IPS-11a (cell line): ENCODE results near the gene GAS7.
"Not testable (repeated sequence)": the region's sequence is repeated elsewhere in the genome, so short reads cannot be mapped to it uniquely, and the experiment has no call there.

Experiments used
- H3K4me3 ChIP-seq: one replicate; pipeline ENCODE4 v1.5.1; 2013; ENCODE audit warnings: low read depth, low read length, control low read depth

The GAS7 gene

GRCh38 chr17:10115536-10115932, 82.9 kb downstream of the GAS7 start:
- no peak overlapping the region for H3K4me3 ChIP-seq

- no peak overlapping the region for H3K4me3 ChIP-seq
Measured at GRCh38 chr17:10114931-10115535, 83.4 kb downstream of the GAS7 start.

DNA sequence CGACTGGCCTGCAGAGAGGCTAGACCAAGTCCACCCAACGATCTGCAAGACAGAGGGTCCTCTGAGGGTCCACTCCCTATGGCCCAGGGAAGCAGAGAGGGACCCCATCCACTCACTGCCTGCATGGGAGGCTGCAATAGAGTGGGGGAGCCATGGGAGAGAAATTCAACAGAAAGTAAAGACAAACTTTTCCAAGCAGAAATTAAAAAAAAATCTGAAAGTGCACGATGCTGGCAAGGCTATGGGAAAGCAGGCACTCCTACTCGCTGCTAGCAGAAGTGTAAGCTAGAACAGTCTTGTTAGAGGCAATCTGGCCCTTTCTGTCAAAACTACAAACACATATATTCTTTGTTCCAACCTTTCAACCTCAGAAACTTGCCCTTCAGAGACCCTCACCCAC, 85.4 kb downstream of the GAS7 start:
- H3K4me3 ChIP-seq, result no peak overlapping the region

DNA sequence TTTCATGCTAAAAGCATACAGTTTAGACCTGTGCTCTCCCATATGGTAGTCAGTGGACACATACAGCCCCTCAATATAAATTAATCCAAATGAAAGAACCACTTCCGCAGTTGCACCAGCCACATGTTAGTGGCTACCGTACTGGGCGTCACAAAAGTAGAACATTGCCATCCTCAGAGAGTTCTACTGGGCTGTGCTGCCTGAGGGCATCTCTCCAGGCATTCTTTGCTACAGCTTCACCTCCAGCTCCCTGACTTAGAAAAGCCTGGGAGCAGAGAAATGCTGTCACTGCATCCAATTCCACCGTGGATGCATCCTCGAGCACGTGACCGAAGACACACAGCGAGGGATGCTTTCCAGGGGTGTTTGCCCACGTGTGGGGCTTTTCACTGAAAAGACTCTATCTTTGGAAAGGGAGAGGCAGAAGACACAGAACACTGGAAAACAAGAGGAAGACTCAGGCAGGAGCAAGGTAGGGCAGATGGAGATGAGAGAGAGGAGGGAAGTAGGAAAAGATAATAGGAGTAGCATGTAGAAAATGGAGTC, 86.4 kb downstream of the GAS7 start:
- no peak overlapping the region for H3K4me3 ChIP-seq

GRCh38 chr17:10109146-10109545, 89.3 kb downstream of the GAS7 start:
- H3K4me3 ChIP-seq, result no peak overlapping the region

- H3K4me3 ChIP-seq, result no peak overlapping the region
Measured at GRCh38 chr17:10107316-10108165, 90.9 kb downstream of the GAS7 start.

DNA sequence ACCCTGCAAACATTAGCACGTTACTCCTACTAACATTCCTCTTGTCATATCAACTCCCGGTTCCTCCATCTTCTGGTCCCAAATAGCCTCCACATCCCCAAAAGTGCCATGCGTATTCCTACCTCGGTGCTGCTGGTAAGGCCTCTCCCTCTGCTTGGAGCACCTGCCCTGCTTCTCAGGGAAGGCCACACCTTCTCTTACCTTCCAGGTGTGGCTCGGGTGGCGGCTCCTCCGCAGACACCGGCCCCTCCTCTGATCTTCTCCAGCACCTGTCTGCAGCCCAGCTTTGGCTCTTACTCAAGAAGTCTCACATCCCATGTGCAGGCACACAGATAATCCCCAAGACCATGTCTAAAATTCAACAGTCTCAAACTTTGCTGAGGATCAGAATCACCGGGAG, 92.3 kb downstream of the GAS7 start:
- no peak overlapping the region for H3K4me3 ChIP-seq

DNA sequence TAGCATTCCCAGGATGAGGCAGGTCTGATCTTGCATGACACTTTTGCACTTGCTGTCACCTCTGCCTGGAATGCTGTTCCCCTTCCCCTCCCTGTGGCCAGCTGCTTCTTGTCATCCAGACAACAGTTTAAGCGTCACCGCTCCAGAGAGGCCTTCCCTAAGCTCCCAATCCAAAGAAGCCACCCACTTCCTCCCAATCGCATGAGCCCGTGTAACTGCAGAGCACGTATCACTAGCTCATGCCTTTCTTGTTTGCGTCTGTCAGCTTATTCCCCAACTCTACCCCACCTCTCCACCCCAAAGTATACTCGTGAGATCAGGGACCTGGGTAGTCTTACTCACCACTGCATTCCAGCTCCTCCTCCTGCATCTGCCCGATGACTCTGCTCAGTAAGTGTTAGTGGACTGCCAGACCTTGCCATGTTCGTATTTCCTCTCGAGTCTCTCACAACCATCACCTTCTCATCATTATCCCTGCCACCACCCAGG, 92.8 kb downstream of the GAS7 start:
- no peak overlapping the region for H3K4me3 ChIP-seq

DNA sequence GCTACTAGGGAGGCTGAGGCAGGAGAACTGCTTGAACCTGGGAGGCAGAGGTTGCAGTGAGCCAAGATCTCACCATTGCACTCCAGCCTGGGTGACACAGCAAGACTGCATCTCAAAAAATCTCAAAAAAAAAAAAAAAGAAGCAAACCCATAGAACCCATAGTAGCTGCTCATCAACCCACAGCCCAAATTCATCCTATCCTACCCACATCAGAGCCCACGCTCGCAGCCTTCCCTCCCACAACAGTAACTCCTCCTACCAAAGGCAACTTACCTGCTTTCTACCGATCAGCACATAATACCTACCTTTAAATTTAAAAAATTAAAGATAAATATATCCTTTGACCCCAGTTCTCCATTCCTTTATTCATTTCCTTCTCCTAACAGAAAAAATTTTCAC, 94.7 kb downstream of the GAS7 start:
- no peak overlapping the region for H3K4me3 ChIP-seq

GRCh38 chr17:10102817-10103216, 95.6 kb downstream of the GAS7 start:
- H3K4me3 ChIP-seq, result no peak overlapping the region

- no peak overlapping the region for H3K4me3 ChIP-seq
Measured at GRCh38 chr17:10099051-10099571, 99.3 kb downstream of the GAS7 start.

- H3K4me3 ChIP-seq, result no peak overlapping the region
Measured at GRCh38 chr17:10096596-10096995, 101.8 kb downstream of the GAS7 start.

DNA sequence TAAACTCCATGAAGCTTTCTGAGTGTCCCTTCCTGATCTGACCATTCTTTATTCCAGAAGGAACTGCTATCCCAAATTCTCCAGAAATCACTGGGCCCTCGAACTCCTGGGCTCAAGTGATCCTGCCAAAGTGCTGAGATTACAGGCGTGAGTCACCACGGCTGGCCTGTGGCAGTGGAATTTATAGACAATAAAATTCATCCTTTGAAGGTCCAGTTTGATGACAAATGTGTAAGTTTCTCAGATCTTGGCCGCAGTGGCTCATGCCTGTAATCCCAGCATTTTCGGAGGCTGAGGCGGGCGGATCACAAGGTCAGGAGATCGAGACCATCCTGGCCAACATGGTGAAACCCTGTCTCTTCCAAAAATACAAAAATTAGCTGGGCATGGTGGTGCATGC, 103.1 kb downstream of the GAS7 start:
- not testable (repeated sequence) for H3K4me3 ChIP-seq

DNA sequence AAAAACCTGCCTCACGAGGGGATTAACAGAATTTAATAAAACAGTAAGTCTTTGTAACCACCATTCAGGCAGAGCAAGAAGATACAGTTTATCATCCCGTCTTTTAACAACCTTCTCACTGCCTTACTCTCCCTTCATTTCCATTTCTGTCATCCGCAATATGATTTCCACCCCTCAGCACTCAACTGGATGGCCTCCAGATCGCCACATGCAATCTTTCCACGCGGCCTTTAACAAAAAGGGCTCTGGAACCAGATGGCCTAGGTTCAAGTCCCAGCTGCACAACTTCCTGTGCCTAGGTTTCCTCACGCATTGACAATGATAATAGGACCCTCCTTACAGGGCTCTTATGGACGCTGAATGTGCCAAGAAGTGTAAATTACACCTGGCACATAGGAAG, 103.6 kb downstream of the GAS7 start:
- no peak overlapping the region for H3K4me3 ChIP-seq

DNA sequence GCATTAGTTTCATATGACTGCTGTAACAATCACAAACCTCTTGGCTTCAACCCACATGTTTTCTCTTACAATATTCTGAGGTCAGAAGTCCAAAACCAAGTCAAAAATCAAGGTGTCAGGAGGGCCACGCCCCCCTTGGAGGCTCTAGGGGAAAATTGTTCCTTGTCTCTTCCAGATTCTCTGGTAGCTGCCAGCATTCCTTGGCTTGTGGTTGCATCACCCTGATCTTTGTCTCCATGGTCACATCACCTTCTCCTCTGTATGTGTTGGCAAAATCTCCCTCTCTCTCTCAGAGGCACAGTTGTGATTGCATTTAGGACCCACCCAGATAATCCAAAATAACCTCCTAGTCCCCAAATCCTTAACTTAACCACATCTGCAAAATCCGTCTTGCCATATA, 105.8 kb downstream of the GAS7 start:
- no peak overlapping the region for H3K4me3 ChIP-seq

- H3K4me3 ChIP-seq, result no peak overlapping the region
Measured at GRCh38 chr17:10091046-10091445, 107.4 kb downstream of the GAS7 start.

DNA sequence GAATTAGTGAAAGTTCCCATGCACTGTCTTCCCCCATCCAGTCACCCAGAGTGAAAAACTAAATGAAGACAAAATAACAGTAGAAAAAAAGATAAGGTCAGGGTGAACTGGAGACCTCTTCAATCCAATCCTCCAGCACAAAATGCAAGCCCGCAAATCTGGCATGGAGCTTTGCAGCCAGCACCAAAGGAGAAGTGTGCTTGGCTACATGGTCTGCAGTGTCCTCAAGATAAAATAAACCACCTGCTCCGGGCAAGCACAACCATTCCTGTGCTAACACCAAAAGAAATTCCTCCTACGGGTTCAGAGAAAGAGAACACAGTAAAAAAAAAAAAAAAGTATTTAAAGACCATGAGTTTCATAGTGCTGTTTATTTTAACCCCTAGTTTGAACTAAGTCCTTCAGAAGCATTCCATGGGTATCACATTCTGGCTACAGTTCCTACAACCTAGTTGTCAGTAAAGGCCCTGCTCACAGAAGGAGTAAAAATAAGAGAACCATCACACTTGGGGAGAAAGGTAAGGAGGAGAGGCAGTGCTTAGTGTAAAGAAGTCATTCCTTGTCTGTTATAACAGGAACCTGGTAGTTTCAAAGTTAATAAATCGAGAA, 109.1 kb downstream of the GAS7 start:
- H3K4me3 ChIP-seq, result no peak overlapping the region

- no peak overlapping the region for H3K4me3 ChIP-seq
Measured at GRCh38 chr17:10088444-10088843, 110.0 kb downstream of the GAS7 start.

- no peak overlapping the region for H3K4me3 ChIP-seq
Measured at GRCh38 chr17:10087355-10087754, 111.1 kb downstream of the GAS7 start.

- H3K4me3 ChIP-seq, result no peak overlapping the region
Measured at GRCh38 chr17:10083864-10084263, 114.5 kb downstream of the GAS7 start.

DNA sequence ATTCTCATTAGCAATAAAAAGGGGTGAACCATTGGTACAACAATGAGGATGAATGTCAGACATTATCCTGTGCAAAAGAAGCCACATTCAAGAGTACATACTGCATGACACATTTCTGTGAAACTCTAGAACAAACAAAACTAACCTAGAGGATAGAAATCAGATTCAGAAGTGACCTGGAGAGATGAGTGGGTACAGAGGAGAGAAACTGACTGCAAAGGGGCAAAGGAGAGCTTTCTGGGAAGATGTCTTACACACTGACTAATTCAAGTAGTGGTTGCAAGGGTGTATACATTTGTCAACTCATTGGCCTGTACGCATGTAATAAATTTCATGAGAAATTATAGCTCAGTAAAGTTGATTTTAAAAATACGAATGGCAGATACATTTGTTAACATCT, 115.6 kb downstream of the GAS7 start:
- no peak overlapping the region for H3K4me3 ChIP-seq
